OCI-LY3 (cell line): ENCODE measurements around the gene SLC30A1.

Source experiments
- H2AFZ ChIP-seq: fragments of 200-600, 300-600 bp; shearing (Covaris generic); 2 replicates; pipeline ENCODE4 v1.6.0; 2014; ENCODE audit warnings: antibody characterized with exemption, low read depth, low read length
- H3K27ac ChIP-seq: fragments of 200-600, 300-600 bp; sonication (generic); 2 replicates; pipeline ENCODE4 v1.5.1; 2014; ENCODE audit warnings: mild to moderate bottlenecking, low read length, moderate library complexity, mixed read lengths
- H3K27me3 ChIP-seq: fragments of 200-600, 300-600 bp; sonication (generic); 2 replicates; pipeline ENCODE4 v1.6.1; 2014; ENCODE audit warnings: low read depth, low read length, mixed read lengths
- H3K36me3 ChIP-seq: fragments of 200-600, 300-600 bp; sonication (generic); replicated peaks from 2 replicates; pipeline ENCODE3; 2014; ENCODE audit warnings: low read depth, low read length, mixed read lengths
- H3K4me1 ChIP-seq: fragments of 300-600, 200-600 bp; sonication (generic); 2 replicates; pipeline ENCODE4 v1.6.1; 2014; ENCODE audit warnings: low read length, mixed read lengths
- H3K4me2 ChIP-seq: fragments of 200-600, 300-600 bp; sonication (generic); 2 replicates; pipeline ENCODE4 v1.6.1; 2014; ENCODE audit warnings: low read length, mixed read lengths
- H3K4me3 ChIP-seq: fragments of 300-600, 200-600 bp; sonication (generic); 2 replicates; pipeline ENCODE4 v1.5.1; 2014; ENCODE audit warnings: antibody characterized with exemption, mild to moderate bottlenecking, low read length, moderate library complexity
- H3K79me2 ChIP-seq: fragments of 300-600, 200-600 bp; shearing (Covaris generic); 2 replicates; pipeline ENCODE4 v1.6.1; 2014; ENCODE audit warnings: mild to moderate bottlenecking, low read length, mixed read lengths
- H3K9ac ChIP-seq: fragments of 300-600, 200-600 bp; shearing (Covaris generic); 2 replicates; pipeline ENCODE4 v1.6.0; 2014; ENCODE audit warnings: mild to moderate bottlenecking, low read length, moderate library complexity
- H3K9me3 ChIP-seq: fragments of 200-600, 300-600 bp; shearing (Covaris generic); 2 replicates; pipeline ENCODE4 v1.6.1; 2014; ENCODE audit warnings: low read length, mixed read lengths; ENCODE audit not compliant: insufficient read depth
- H4K20me1 ChIP-seq: fragments of 200-600, 300-600 bp; sonication (generic); 2 replicates; pipeline ENCODE4 v1.6.1; 2016; ENCODE audit warnings: low read length, mixed read lengths; ENCODE audit not compliant: insufficient read depth
- CTCF ChIP-seq: fragments of 200-600, 300-600 bp; sonication (generic); IDR thresholded peaks from 2 replicates; pipeline ENCODE4 v1.5.1; 2014; ENCODE audit warnings: antibody characterized with exemption, low read length, low read depth
- EZH2phosphoT487 ChIP-seq: fragments of 200-600 bp; shearing (Covaris generic); IDR thresholded peaks from 2 replicates; pipeline ENCODE4 v1.6.1; 2018; ENCODE audit warnings: antibody characterized with exemption, mixed run types, low read depth

SLC30A1 gene

GRCh38 chr1:211566431-211567025 is 12.4 kb downstream of the SLC30A1 start:
- Histone ChIP-seq H3K27me3 (peaks cover 8% of the 10 kb centered on the region; the same call in 1 of the 2 replicates), H3K4me3 (no peak overlapping the region), H3K79me2 (no peaks in the 10 kb centered on the region), H4K20me1 (no peaks in the 10 kb centered on the region), H3K36me3 (no peaks in the 10 kb centered on the region), H2AFZ (no peak overlapping the region), H3K4me2 (peak overlapping the region; percentile 26), H3K9ac (no peak overlapping the region), H3K4me1 (peaks cover 12% of the 10 kb centered on the region), H3K9me3 (no peaks in the 10 kb centered on the region), H3K27ac (no peak overlapping the region)
- no peak for TF ChIP-seq CTCF

- H3K9ac ChIP-seq: no peak overlapping the region
- TF ChIP-seq CTCF (no peak), EZH2phosphoT487 (no peak)
- no peaks in the 10 kb centered on the region for H3K79me2 ChIP-seq
- peaks cover 8% of the 10 kb centered on the region; the same call in 1 of the 2 replicates for H3K27me3 ChIP-seq
- peaks cover 9% of the 10 kb centered on the region for H3K4me1 ChIP-seq
- no peaks in the 10 kb centered on the region for H3K36me3 ChIP-seq
- no peak overlapping the region for H3K4me2 ChIP-seq
- no peaks in the 10 kb centered on the region for H3K9me3 ChIP-seq
- H2AFZ ChIP-seq: no peak overlapping the region
- H3K27ac ChIP-seq: no peak overlapping the region
- no peak overlapping the region for H3K4me3 ChIP-seq
- no peaks in the 10 kb centered on the region for H4K20me1 ChIP-seq
Measured at GRCh38 chr1:211564084-211564483, 14.9 kb downstream of the SLC30A1 start.

GRCh38 chr1:211559222-211560010 is 19.5 kb downstream of the SLC30A1 start:
- H3K4me3 ChIP-seq: no peak overlapping the region
- H3K4me2 ChIP-seq: no peak overlapping the region
- H3K79me2 ChIP-seq: no peaks in the 10 kb centered on the region
- no peak overlapping the region for H3K27ac ChIP-seq
- H3K9me3 ChIP-seq: no peaks in the 10 kb centered on the region
- H3K9ac ChIP-seq: no peak overlapping the region
- no peaks in the 10 kb centered on the region for H3K36me3 ChIP-seq
- H2AFZ ChIP-seq: no peak overlapping the region
- no peak for TF ChIP-seq EZH2phosphoT487
- TF ChIP-seq CTCF: no peak
- H4K20me1 ChIP-seq: no peaks in the 10 kb centered on the region
- H3K27me3 ChIP-seq: peaks cover 13% of the 10 kb centered on the region
- H3K4me1 ChIP-seq: no peaks in the 10 kb centered on the region

GRCh38 chr1:211557894-211558625 is 20.9 kb downstream of the SLC30A1 start:
- Histone ChIP-seq H3K79me2 (no peaks in the 10 kb centered on the region), H2AFZ (no peak overlapping the region), H4K20me1 (no peaks in the 10 kb centered on the region), H3K9ac (no peak overlapping the region), H3K4me1 (no peaks in the 10 kb centered on the region), H3K4me2 (no peak overlapping the region), H3K4me3 (no peak overlapping the region), H3K27ac (no peak overlapping the region), H3K27me3 (peaks cover 22% of the 10 kb centered on the region), H3K9me3 (no peaks in the 10 kb centered on the region), H3K36me3 (no peaks in the 10 kb centered on the region)
- no peak for TF ChIP-seq CTCF
- no peak for TF ChIP-seq EZH2phosphoT487
